Activated CD4-positive, alpha-beta T cell treated with anti-CD3 and anti-CD28 coated beads for 36 hours (primary cell): ENCODE data around the gene KLHL6. TPM values are rescaled to one million over a fixed set of nuclear protein-coding genes. Genes with fewer than 3 reads are reported as not detected.
"Not testable (repeated sequence)": the region's sequence is repeated elsewhere in the genome, so short reads cannot be mapped to it uniquely, and the experiment has no call there.

ENCODE experiments used
- ATAC-seq: fragments of 200-7000 bp; cut with Tn5 transposase; one replicate; pipeline ENCODE4 v1.10.0; 2021; ENCODE audit warnings: mild to moderate bottlenecking, moderate library complexity
- CTCF ChIA-PET: fragments of 350-600 bp; sonication (Branson Sonifier 250); formaldehyde crosslinking; loops from one replicate; lab custom pipeline; 2021; ENCODE audit warnings: antibody characterized with exemption; lab: Charles Lee
- POLR2A ChIA-PET: fragments of 350-600 bp; sonication (Branson Sonifier 250); formaldehyde crosslinking; loops from one replicate; lab custom pipeline; 2021; ENCODE audit warnings: antibody characterized with exemption, inconsistent platforms; lab: Charles Lee
- DNase-seq: peaks from one replicate; pipeline ENCODE4 v3.0.0-alpha.2; 2020
- H3K27ac Mint-ChIP-seq: one replicate; pipeline ENCODE4 v1.8.0; 2021; ENCODE audit warnings: mixed read lengths
- H3K27me3 Mint-ChIP-seq: one replicate; pipeline ENCODE4 v1.8.0; 2021; ENCODE audit warnings: mixed read lengths
- H3K36me3 Mint-ChIP-seq: one replicate; pipeline ENCODE4 v1.8.0; 2021; ENCODE audit warnings: low read depth, mixed read lengths
- H3K4me1 Mint-ChIP-seq: one replicate; pipeline ENCODE4 v1.8.0; 2021; ENCODE audit warnings: mixed read lengths
- H3K4me3 Mint-ChIP-seq: one replicate; pipeline ENCODE4 v1.8.0; 2021; ENCODE audit warnings: mild to moderate bottlenecking, moderate library complexity, mixed read lengths
- H3K9me3 Mint-ChIP-seq: one replicate; pipeline ENCODE4 v1.8.0; 2021; ENCODE audit warnings: low read depth, mixed read lengths
- intact Hi-C, 2 experiments: fragments of 100-400 bp; cut with DNase I in 1 of 2; cut with micrococcal nuclease in 1 of 2; formaldehyde crosslinking; loops; one replicate each; pipeline versions ENCODE4 v1.14.2 to v1.15.1; 2022 to 2024; cut with DNase I, micrococcal nuclease
- total RNA-seq, 2 experiments: library from RNA; stranded (reverse); gene quantifications; one replicate each; pipeline ENCODE4 v1.2.3, GENCODE V29; 2021

KLHL6 gene
- total RNA-seq, 2 experiments from 2014 or later, result 62.8 to 64.7 TPM

GRCh38 chr3:183448369-183449128 lies 107.0 kb downstream of the KLHL6 start:
- no peak overlapping the region for H3K27ac Mint-ChIP-seq
- CTCF ChIA-PET, result interaction anchor here (1.0 to 1.4 kb wide), 2 partner anchors 10 to 20 kb away, joined by 3 to 5 read pairs; partner anchors contain the start of gene MCF2L2

GRCh38 chr3:183447206-183448001 lies 108.1 kb downstream of the KLHL6 start:
- DNase-seq (peak; percentile 88), ATAC-seq (peak; percentile 93)
- peak overlapping the region; percentile 93 for H3K4me3 Mint-ChIP-seq
- peaks cover 4% of the 10 kb centered on the region for H3K36me3 Mint-ChIP-seq
- peaks cover 9% of the 10 kb centered on the region for H3K4me1 Mint-ChIP-seq
- ChIA-PET POLR2A (interaction anchor here (0.6 kb wide), 1 partner anchor 17 kb away, joined by 3 read pairs; no protein-coding TSS in a partner anchor), CTCF (interaction anchor here (0.6 to 1.4 kb wide), 4 partner anchors 9 to 19 kb away, joined by 3 to 5 read pairs (median 3); partner anchors contain the start of gene MCF2L2)
- H3K27me3 Mint-ChIP-seq, result no peaks in the 10 kb centered on the region
- peaks cover 14% of the 10 kb centered on the region for H3K9me3 Mint-ChIP-seq
- peak overlapping the region; percentile 73 for H3K27ac Mint-ChIP-seq
- intact Hi-C loops, result loop anchor here (1.0 to 2.0 kb wide), 2 partner anchors 17 kb away; no protein-coding TSS in a partner anchor

More at GRCh38 chr3:183448369-183449128, 107.0 kb downstream of the KLHL6 start:
- Mint-ChIP-seq H3K4me3 (peak overlapping the region; percentile 6), H3K4me1 (peaks cover 9% of the 10 kb centered on the region), H3K9me3 (peaks cover 7% of the 10 kb centered on the region), H3K36me3 (no peaks in the 10 kb centered on the region), H3K27me3 (no peaks in the 10 kb centered on the region)
- intact Hi-C loops, result no loop called here
- POLR2A ChIA-PET, result interaction anchor here (0.6 kb wide), 1 partner anchor 18 kb away, joined by 3 read pairs; no protein-coding TSS in a partner anchor
- ATAC-seq (no peak), DNase-seq (no peak)

- H3K27ac Mint-ChIP-seq, result no peak overlapping the region
- DNase-seq (no peak), ATAC-seq (no peak)
- no peaks in the 10 kb centered on the region for H3K27me3 Mint-ChIP-seq
- ChIA-PET CTCF (interaction anchor here (1.4 kb wide), 1 partner anchor 11 kb away, joined by 3 read pairs; no protein-coding TSS in a partner anchor), POLR2A (no interaction called here)
- intact Hi-C loops, result loop anchor here (1.0 to 2.0 kb wide), 2 partner anchors 16 to 17 kb away; no protein-coding TSS in a partner anchor
- peaks cover 9% of the 10 kb centered on the region for H3K4me1 Mint-ChIP-seq
- H3K4me3 Mint-ChIP-seq, result peak overlapping the region; percentile 93
- H3K9me3 Mint-ChIP-seq, result peaks cover 14% of the 10 kb centered on the region
- H3K36me3 Mint-ChIP-seq, result peaks cover 4% of the 10 kb centered on the region
Observed at GRCh38 chr3:183446838-183447205, 108.7 kb downstream of the KLHL6 start.

GRCh38 chr3:183444748-183445147 lies 110.8 kb downstream of the KLHL6 start:
- no peak for ATAC-seq
- CTCF ChIA-PET, result no interaction called here
- Mint-ChIP-seq H3K4me3 (no peak overlapping the region), H3K27me3 (no peaks in the 10 kb centered on the region), H3K9me3 (peaks cover 14% of the 10 kb centered on the region), H3K36me3 (peaks cover 4% of the 10 kb centered on the region), H3K27ac (no peak overlapping the region), H3K4me1 (peaks cover 9% of the 10 kb centered on the region)
- DNase-seq, result no peak
- intact Hi-C loops, result no loop called here
- POLR2A ChIA-PET, result no interaction called here

GRCh38 chr3:183443395-183444385 lies 111.8 kb downstream of the KLHL6 start:
- peaks cover 14% of the 10 kb centered on the region for H3K9me3 Mint-ChIP-seq
- CTCF ChIA-PET, result interaction anchor here (1.2 kb wide), 1 partner anchor 14 kb away, joined by 3 read pairs; no protein-coding TSS in a partner anchor
- H3K4me3 Mint-ChIP-seq, result no peak overlapping the region
- H3K27me3 Mint-ChIP-seq, result no peaks in the 10 kb centered on the region
- ATAC-seq (no peak), DNase-seq (no peak)
- POLR2A ChIA-PET, result no interaction called here
- peaks cover 4% of the 10 kb centered on the region for H3K36me3 Mint-ChIP-seq
- H3K27ac Mint-ChIP-seq, result no peak overlapping the region
- intact Hi-C loops, result no loop called here
- H3K4me1 Mint-ChIP-seq, result peaks cover 8% of the 10 kb centered on the region

- Mint-ChIP-seq H3K27ac (no peak overlapping the region), H3K27me3 (no peaks in the 10 kb centered on the region), H3K9me3 (peaks cover 14% of the 10 kb centered on the region), H3K36me3 (peaks cover 4% of the 10 kb centered on the region), H3K4me1 (peaks cover 4% of the 10 kb centered on the region), H3K4me3 (no peak overlapping the region)
- ChIA-PET POLR2A (no interaction called here), CTCF (interaction anchor here (1.2 kb wide), 1 partner anchor 13 kb away, joined by 3 read pairs; no protein-coding TSS in a partner anchor)
- intact Hi-C loops, result no loop called here
- DNase-seq (no peak), ATAC-seq (no peak)
Observed at GRCh38 chr3:183442994-183443393, 112.5 kb downstream of the KLHL6 start.

GRCh38 chr3:183440521-183440920 lies 115.0 kb downstream of the KLHL6 start:
- H3K4me3 Mint-ChIP-seq, ATAC-seq, DNase-seq, H3K36me3 Mint-ChIP-seq, intact Hi-C loops, POLR2A ChIA-PET, H3K27ac Mint-ChIP-seq, H3K27me3 Mint-ChIP-seq: not testable (repeated sequence)
- CTCF ChIA-PET, result interaction anchor here (0.6 to 1.3 kb wide), 2 partner anchors 256 to 297 kb away, joined by 4 to 5 read pairs; no protein-coding TSS in a partner anchor
- peaks cover 20% of the 10 kb centered on the region for H3K4me1 Mint-ChIP-seq
- H3K9me3 Mint-ChIP-seq, result peaks cover 14% of the 10 kb centered on the region

- Mint-ChIP-seq H3K4me1 (peaks cover 29% of the 10 kb centered on the region), H3K27ac (no peak overlapping the region), H3K36me3 (peaks cover 4% of the 10 kb centered on the region), H3K27me3 (no peaks in the 10 kb centered on the region), H3K4me3 (no peak overlapping the region), H3K9me3 (peaks cover 11% of the 10 kb centered on the region)
- ChIA-PET POLR2A (interaction anchor here (0.6 kb wide), 1 partner anchor 29 kb away, joined by 3 read pairs; no protein-coding TSS in a partner anchor), CTCF (interaction anchor here (1.0 to 1.3 kb wide), 3 partner anchors 9 to 255 kb away, joined by 3 to 5 read pairs (median 3); no protein-coding TSS in a partner anchor)
- no peak for ATAC-seq
- intact Hi-C loops, result no loop called here
- no peak for DNase-seq
Observed at GRCh38 chr3:183439515-183439914, 116.0 kb downstream of the KLHL6 start.

- Mint-ChIP-seq H3K36me3 (peaks cover 4% of the 10 kb centered on the region), H3K27me3 (peaks cover under 1% of the 10 kb centered on the region), H3K27ac (no peak overlapping the region), H3K4me3 (no peak overlapping the region), H3K9me3 (peaks cover 8% of the 10 kb centered on the region), H3K4me1 (peaks cover 29% of the 10 kb centered on the region)
- intact Hi-C loops, result no loop called here
- DNase-seq (no peak), ATAC-seq (no peak)
- ChIA-PET CTCF (interaction anchor here (0.7 to 1.0 kb wide), 2 partner anchors 9 to 24 kb away, joined by 3 read pairs; no protein-coding TSS in a partner anchor), POLR2A (no interaction called here)
Observed at GRCh38 chr3:183438735-183439134, 116.8 kb downstream of the KLHL6 start.
